COLO668 (cell line): Measurements from ENCODE around the gene PHF21A.
"Not testable (repeated sequence)": the region's sequence is repeated elsewhere in the genome, so short reads cannot be mapped to it uniquely, and the experiment has no call there.

ENCODE experiments used
- DNase-seq: peaks from one replicate; lab custom pipeline; 2025; ENCODE audit not compliant: unreplicated experiment; lab: John Stamatoyannopoulos, UW

Gene PHF21A

GRCh38 chr11:46120346-46121300 lies 631 bp downstream of the PHF21A start:
- peak; percentile 52 for DNase-seq

DNA sequence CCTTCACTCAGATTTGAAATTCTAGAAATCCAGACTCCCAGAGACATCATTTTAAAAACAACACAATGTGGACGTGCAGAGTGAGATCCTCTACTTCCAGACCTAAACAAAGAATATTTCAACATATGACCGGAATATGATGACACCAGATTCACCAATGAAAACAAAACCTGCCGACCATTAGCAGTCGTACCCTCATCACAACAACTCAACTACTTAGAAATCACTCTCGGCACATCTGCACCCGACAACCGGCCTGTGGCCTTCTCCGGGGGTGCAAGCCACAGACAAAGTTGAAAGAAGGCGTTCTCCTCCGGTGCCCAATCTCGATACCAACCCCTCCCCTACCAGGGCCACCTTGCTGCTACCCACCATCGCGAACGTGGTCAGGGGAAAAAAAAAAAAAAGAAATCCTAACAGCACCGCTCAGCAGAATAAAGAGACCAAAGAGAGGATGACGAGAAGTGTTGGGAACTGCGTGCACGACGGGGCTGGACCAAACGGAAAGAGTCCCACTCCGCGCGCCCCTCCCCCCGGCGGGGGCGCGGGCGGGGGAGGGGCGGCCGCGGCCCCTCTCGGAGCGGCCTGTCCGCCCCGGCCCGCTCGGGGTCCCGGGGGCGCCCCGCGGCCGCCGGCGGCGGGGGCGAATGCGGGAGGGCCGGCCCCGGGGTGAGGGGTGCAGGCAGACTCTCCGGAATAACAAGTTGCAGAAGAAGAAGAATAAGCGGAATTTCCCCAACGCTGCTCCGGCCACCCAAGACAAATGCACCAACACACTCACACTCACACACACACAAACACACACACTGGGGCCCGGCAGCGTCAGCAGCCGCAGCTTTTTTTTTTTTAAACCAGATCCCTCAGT lies 1.7 kb downstream of the PHF21A start:
- DNase-seq, result peak; percentile 55

DNA sequence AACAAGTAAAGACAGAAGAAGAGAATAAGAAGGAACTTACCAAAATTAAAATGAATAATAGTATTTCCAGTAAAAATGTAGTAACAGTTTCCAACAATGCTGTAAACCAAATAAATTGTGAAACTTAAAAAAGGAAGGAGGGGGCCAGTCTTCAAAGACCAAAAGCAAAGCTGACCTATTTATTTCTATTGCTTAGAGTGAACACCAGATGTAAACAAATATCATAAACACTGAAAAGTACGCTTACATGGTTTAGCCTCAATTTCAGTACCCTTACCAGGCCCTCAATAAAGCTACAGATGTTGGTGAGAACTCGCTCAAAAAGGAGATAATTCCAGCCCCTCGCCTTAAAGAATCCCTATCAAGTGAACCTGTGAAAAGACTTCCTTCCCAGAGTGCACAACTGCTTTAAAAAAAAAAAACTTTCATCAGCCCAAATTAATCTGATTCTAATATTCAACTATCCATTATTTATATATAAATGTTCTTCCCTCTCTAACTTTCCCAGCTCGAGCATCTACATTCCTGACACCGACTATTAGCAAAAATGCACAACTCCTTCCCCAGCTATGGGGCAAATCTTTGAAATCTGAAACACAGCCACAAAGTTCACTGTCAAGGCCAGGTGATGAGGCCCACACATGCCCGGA lies 2.4 kb downstream of the PHF21A start:
- no peak for DNase-seq

DNA sequence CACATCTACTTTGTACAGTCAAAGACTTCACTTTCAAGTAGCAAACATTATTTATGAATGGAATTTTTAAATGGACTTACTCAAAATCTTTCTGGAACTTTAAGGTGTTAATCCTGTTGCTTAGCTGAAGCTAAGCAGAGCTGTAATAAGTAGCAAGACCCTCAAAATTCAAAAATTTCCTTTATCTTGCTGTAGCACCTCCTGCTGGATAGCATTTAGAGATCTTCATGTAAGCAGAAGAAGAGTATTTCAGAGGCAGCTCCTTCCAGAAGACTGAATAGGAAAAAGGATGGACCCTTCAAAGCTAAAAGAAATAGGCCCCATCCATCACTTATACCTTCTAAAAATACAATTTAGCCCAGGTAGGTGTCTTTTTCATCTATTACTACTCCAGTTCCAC lies 3.4 kb downstream of the PHF21A start:
- no peak for DNase-seq

- not testable (repeated sequence) for DNase-seq
Observed at GRCh38 chr11:46116712-46117037, 4.6 kb downstream of the PHF21A start.

DNA sequence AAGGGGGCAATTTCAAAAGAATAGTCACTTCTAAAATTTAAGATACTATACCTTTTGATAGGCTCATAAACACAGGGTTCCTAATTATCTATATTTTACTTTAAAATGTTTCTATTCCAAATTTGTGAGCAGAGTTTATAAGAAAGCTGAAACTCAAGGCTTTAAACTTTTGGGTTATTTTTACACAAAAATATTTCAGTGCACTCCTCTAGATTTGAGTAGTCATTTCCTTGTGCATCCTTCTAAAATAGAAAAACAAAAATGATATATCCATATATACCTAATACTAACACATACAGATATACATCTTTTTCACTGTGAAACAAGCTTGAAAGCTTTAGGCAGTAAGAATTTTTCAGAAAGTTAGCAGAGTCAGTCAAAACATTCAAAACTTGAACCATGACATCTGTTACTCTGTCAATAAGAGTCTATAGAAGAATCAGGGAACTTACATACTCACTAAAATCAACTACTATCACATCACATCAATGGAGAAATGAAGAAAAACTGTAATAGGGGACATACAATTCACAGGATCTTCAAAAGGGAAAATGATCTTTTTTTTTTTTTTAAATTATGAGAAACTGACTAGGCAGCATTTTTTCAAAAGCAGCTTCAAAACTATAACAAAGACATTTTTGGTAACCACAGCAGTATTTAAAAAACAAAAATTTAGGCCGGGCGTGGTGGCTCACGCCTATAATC lies 5.1 kb downstream of the PHF21A start:
- DNase-seq, result no peak

GRCh38 chr11:46114961-46115360 lies 6.3 kb downstream of the PHF21A start:
- no peak for DNase-seq

DNA sequence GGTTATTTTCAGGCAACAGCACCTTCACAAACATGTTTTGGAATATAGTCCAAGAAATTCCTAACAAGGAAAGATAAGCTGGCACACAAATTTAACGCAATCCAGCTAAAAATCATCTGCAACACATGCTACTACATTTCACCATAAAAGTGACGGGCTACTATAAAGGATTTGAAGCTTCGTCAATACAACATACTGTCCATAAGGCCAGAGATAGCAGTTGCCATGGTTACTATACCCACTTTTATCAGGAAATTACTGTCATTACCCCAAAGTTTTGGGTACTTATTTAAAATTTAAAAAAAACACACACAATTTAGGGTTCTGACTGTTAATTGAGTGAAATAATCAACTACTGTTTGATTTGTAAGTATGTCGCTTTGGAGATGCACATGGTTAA lies 6.9 kb downstream of the PHF21A start:
- no peak for DNase-seq

- peak; percentile 39 for DNase-seq
Observed at GRCh38 chr11:46112961-46113607, 8.2 kb downstream of the PHF21A start.

GRCh38 chr11:46108751-46109150 lies 12.5 kb downstream of the PHF21A start:
- no peak for DNase-seq

- DNase-seq, result no peak
Observed at GRCh38 chr11:46107780-46108179, 13.5 kb downstream of the PHF21A start.

DNA sequence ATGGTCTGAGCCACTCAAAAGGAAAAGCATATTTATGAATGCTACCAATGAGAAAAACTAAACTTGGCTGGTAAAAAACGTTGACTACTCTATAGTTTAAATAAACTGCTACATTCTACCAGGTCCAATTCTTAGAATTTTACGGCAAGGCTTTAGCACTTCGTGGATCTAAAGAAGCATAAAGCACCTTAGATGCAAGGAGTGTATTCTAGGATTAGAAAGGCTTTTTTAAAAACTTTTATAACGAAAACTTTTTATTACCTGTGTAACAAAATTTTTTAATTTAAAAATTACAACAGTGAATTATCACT lies 13.9 kb downstream of the PHF21A start:
- DNase-seq, result no peak

DNA sequence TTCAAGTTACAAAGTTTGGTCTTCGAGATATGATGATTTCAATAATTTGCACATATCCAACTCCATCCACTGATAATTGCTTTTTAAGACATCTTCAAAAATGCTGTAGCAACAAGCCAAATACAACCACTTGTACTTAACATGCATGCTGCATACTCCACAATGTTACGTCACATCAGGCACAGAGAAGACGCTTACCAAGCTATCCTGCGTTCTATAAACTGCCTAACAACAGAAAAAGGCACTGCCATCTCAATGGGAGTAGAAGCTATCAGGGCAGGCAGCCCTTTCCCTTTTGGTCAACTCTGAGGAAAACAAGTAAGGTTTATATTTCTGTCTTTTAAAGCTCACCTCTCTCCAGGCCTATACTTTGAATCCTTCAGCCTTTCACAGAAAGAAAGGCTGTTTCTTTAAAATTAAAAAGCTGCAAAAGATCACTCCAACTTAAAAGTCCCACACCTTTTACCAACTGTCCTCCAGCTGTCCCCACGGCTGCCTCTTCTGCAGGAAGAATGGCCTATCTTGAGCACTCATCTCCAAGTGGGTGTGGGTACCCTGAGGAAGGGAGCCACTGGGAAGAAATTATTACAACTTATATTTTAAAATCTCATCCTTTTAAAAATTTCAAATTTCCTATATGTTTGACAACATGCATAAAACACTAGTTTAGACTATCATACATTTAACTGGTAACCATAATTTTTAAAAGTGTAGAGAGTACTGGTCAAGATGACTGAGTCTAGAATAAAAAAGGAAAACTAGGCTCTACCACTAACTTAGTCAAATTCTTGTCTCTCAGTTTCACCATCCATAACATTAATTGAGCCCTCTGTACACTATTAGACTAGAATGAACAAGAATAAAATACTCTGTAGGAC lies 14.5 kb downstream of the PHF21A start:
- DNase-seq, result no peak

GRCh38 chr11:46105926-46106325 lies 15.3 kb downstream of the PHF21A start:
- no peak for DNase-seq

GRCh38 chr11:46105134-46105628 lies 16.1 kb downstream of the PHF21A start:
- no peak for DNase-seq

DNA sequence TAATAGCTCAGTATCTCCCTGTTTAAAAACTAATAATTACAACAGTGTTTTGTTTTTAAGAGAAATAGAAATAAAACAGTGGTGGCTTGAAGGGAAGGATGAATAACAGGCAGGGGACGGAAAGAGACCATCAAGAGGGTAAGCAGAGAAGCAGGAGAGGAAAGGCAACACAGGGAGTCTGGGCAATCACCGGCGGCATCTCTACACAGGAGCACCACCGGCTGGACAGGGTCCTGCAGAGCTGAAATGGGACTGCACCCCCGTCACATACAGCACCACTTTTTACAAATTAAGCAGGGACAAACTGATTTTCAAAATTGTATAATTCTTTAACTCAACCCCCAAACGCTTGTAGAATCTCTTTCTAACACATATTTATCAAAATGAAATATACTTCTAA lies 18.4 kb downstream of the PHF21A start:
- DNase-seq, result no peak

DNA sequence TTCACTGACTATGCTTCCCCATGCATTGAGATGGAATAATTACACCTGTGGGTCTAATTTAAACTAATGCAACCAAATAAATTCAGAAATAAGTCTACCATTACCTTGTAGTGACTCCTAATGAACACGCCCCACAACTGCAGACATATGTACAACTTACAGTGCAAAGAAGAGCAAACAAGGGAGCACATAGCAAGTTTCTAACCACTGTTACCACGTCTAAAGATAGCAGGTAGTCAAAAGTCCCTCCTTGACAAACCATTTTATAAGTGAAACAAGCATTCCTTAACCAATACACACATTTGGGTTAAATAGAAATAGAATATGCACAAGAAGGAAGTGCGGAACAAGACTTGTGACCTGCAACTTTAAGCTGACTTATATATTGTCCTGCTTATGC lies 20.6 kb downstream of the PHF21A start:
- DNase-seq, result no peak

- no peak for DNase-seq
Observed at GRCh38 chr11:46099963-46100316, 21.3 kb downstream of the PHF21A start.

GRCh38 chr11:46090375-46090774 lies 30.9 kb downstream of the PHF21A start:
- DNase-seq, result no peak

DNA sequence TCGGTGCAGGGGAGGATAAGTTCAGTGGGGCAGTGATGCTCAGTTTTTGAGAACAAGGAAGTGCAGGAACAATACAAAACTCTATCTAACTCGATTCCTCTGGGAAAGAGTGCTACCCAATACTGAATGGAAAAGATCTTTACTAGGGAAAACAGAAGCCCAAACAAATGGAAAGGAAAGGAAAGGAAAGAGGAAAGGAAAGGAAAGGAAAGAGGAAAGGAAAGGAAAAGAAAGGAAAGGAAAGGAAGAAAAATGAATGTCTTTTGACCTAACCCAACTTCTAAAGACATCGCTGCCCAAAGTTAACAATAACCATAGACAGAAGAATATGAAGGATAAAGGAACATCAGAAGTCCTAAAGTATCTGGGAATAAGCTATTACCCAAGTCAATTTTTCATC lies 41.6 kb downstream of the PHF21A start:
- DNase-seq, result no peak
